HL-60/S4 treated with retinoic acid at 250 ng/mL for 4 days and 3 days (cell line): ENCODE data around the gene KCNE4.

Source experiments
- in situ Hi-C: fragments of 300-500 bp; cut with MboI; formaldehyde crosslinking; loops from 2 replicates; pipeline ENCODE4 v1.7.0; 2022; ENCODE audit warnings: low sequenced_read_pairs

Gene KCNE4

GRCh38 chr2:223083402-223084070 is 31.5 kb downstream of the KCNE4 start:
- in situ Hi-C loops: no loop called here

- in situ Hi-C loops: no loop called here
These were observed 32.9 kb downstream of the KCNE4 start for GRCh38 chr2:223084873-223085272.

- in situ Hi-C loops: no loop called here
These were observed 34.5 kb downstream of the KCNE4 start for GRCh38 chr2:223086370-223086981.

- in situ Hi-C loops: no loop called here
These were observed 35.5 kb downstream of the KCNE4 start for GRCh38 chr2:223087466-223087865.

- in situ Hi-C loops: no loop called here
These were observed 36.9 kb downstream of the KCNE4 start for GRCh38 chr2:223088866-223089265.

- in situ Hi-C loops: no loop called here
These were observed 38.0 kb downstream of the KCNE4 start for GRCh38 chr2:223090039-223090438.

- in situ Hi-C loops: no loop called here
These were observed 38.7 kb downstream of the KCNE4 start for GRCh38 chr2:223090540-223091235.

GRCh38 chr2:223092667-223093066 is 40.7 kb downstream of the KCNE4 start:
- in situ Hi-C loops: no loop called here

- in situ Hi-C loops: no loop called here
These were observed 41.6 kb downstream of the KCNE4 start for GRCh38 chr2:223093436-223094241.

GRCh38 chr2:223095207-223095606 is 43.2 kb downstream of the KCNE4 start:
- in situ Hi-C loops: no loop called here

GRCh38 chr2:223096235-223096970 is 44.4 kb downstream of the KCNE4 start:
- in situ Hi-C loops: no loop called here

GRCh38 chr2:223097888-223098383 is 45.9 kb downstream of the KCNE4 start:
- in situ Hi-C loops: no loop called here

GRCh38 chr2:223099561-223099960 is 47.6 kb downstream of the KCNE4 start:
- in situ Hi-C loops: no loop called here

GRCh38 chr2:223100061-223100511 is 48.1 kb downstream of the KCNE4 start:
- in situ Hi-C loops: no loop called here

- in situ Hi-C loops: no loop called here
These were observed 49.5 kb downstream of the KCNE4 start for GRCh38 chr2:223101340-223102039.

GRCh38 chr2:223102040-223102400 is 50.0 kb downstream of the KCNE4 start:
- in situ Hi-C loops: no loop called here

- in situ Hi-C loops: no loop called here
These were observed 50.5 kb downstream of the KCNE4 start for GRCh38 chr2:223102450-223102849.

- in situ Hi-C loops: no loop called here
These were observed 52.5 kb downstream of the KCNE4 start for GRCh38 chr2:223104336-223105132.
